Measurements from ENCODE around the gene NAALADL2.

The NAALADL2 gene

GRCh38 chr3:174859114-174859735 is at the start of gene NAALADL2:
Gene NAALADL2 (plus strand): TSS chr3:174859334.
- no peak for DNase-seq (ENCODE audit: low read depth in 1 of 2, low spot score in 1 of 2)

DNA sequence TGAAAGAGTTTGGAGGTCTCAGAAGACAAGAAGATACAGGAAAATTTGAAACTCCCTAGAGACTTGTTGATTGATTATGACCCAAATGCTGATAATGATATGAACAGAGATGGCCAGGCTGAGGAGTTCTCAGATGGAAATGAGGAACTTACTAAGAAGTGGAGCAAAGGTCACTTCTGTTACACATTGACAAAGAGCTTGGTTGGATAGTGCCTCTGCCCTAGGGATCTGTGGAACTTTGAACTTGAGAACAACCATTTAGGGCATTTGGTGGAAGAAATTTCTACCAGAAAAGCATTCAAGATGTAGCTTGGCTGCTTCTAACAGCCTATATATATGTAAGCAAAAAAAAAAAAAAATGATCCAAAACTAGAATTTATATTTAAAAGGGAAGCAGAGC is 48.9 kb upstream of the NAALADL2 start:
- DNase-seq (ENCODE audit: low read depth in 1 of 2, low spot score in 1 of 2), result no peak

- DNase-seq (ENCODE audit: low read depth in 1 of 2, low spot score in 1 of 2), result no peak
These were observed 46.8 kb upstream of the NAALADL2 start for GRCh38 chr3:174812172-174812862.

DNA sequence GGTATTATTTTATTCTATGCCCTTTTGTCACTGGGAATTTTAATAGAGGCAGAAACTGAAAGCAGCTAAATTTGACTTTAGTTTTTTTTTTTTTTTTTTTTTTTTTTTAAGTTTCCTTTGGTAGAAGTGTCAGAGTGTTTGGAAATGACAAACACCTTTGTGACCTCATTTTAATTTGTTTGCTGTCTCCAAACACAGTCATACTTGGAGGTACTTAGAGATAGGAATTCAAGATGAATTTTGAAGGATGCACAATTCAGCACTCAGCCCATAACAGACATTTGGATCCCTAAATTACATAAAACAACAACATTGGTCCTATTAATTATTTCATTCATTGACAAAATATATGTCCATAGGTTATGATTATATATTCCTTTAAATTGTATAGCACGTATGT is 43.4 kb upstream of the NAALADL2 start:
- no peak for DNase-seq (ENCODE audit: low read depth in 1 of 2, low spot score in 1 of 2)

GRCh38 chr3:174820885-174821284 is 38.2 kb upstream of the NAALADL2 start:
- no peak for DNase-seq (ENCODE audit: low read depth in 1 of 2, low spot score in 1 of 2)

- no peak for DNase-seq (ENCODE audit: low read depth in 1 of 2, low spot score in 1 of 2)
These were observed 37.7 kb upstream of the NAALADL2 start for GRCh38 chr3:174821477-174821876.

DNA sequence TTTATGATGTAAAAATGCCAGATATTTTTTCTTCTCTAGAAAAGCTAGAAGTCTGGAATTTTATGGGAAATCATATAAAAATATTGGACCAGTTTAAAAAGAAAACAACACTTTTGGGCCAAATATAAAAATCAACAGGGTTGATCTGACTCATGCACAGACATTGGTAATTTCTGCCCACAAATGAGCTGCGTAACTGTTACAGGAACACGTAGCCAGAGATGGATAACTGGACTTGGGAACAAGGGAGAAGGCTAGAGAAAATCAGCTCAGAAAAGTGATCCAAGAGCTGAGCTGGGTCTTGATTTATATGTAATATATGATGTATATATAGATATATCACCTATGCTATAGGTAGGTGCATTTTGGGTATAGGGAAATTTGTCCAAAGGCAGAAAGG is 36.8 kb upstream of the NAALADL2 start:
- DNase-seq (ENCODE audit: low read depth in 1 of 2, low spot score in 1 of 2), result no peak

DNA sequence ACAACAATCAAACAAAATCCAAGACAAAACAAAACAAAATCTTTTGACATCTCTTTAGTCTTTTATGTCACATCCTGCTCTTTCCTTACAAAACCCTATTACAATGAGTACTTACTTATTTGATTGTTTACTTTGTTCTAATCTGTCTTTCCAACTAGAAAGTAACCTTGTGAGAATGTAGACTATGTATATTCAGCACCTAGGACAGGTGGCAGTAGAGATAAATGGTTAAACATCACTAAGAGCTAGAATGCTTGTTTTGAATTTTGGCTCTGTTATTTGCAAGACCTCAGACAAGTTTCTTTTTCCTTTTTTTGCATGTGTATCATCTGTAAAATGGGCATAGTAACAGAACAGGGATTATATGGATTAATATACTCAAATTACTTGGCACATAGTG is 33.1 kb upstream of the NAALADL2 start:
- no peak for DNase-seq (ENCODE audit: low read depth in 1 of 2, low spot score in 1 of 2)

GRCh38 chr3:174844746-174845145 is 14.4 kb upstream of the NAALADL2 start:
- no peak for DNase-seq (ENCODE audit: low read depth in 1 of 2, low spot score in 1 of 2)

DNA sequence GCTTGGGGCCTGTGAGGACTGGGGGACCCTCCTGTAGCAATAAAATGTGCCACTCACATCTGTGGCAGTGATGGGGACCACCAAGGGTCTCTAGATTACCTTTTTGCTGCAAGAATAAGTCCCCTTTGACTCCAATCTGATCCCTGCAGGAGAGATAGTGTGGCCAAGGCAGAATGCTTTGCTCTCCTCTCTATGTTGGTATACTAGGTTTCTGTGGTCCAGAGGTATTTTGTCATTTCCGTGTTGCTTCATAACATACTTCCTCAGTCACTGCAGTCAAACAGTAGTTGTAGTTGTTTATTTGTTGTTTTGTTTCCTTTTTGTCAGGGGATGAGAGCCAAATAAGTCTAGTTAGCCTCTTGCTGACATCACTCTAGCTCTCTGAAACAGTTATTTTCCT is 13.1 kb upstream of the NAALADL2 start:
- DNase-seq (ENCODE audit: low read depth in 1 of 2, low spot score in 1 of 2), result no peak

- DNase-seq (ENCODE audit: low read depth in 1 of 2, low spot score in 1 of 2), result no peak
These were observed 4.1 kb upstream of the NAALADL2 start for GRCh38 chr3:174854987-174855386.

GRCh38 chr3:174857301-174857700 is 1.8 kb upstream of the NAALADL2 start:
- DNase-seq (ENCODE audit: low read depth in 1 of 2, low spot score in 1 of 2), result no peak

DNA sequence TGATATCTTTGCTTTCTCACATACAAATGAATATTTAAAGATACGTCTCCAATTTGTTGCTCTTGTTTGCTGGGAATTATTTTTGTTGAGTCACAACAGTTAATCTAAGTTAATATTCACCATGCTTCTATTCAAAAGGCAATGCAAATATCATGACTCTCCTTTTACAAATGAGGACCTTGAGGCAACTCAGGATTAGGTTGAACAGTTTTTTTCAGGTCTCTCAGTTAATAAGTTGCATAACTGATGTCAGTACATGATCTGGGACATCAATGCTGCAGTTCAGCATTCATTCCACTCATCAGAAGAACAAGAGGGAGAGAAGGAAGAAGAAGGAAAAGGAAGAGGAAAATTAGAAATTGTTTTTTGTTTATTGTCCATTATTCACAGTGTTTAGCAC is 781 bp upstream of the NAALADL2 start:
- no peak for DNase-seq (ENCODE audit: low read depth in 1 of 2, low spot score in 1 of 2)

DNA sequence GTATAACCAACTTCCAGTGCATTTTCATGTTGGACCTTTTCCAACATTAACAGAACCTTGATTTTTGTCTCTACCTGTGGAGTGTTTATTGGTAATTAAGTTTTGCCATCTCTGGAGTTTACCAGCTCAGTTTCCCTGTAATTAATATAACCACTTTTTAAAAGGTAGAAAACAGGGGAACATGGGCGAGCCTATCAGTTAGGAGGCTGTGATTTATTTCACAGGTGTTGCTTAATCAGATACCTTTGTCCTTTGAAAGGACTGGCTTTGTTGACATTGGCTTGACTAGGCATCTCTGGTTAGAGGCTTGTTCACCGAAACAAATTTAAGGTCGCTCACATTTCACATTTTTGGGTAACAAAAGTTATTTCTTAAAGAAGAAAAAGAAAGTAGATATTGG is 622 bp downstream of the NAALADL2 start:
- DNase-seq (ENCODE audit: low read depth in 1 of 2, low spot score in 1 of 2), result no peak

DNA sequence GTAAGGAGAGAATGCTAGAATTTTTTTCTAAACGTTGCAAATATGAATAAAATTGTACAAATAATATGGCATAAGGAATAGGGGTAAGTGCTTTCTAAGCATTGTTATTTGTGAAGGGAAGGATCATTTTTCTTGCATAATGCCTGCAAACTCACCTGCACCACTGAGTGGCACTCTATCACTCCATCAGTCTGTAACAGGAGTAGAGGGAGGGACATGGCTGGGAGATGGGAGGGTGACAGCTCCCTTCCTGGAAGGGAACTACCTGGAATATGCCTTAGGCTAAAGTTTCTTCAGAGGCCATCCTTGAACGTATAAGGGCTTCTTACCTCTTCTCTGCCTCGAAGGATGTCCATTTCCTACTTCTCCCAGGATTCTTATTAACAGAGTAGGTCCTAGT is 3.0 kb downstream of the NAALADL2 start:
- DNase-seq (ENCODE audit: low read depth in 1 of 2, low spot score in 1 of 2), result no peak

GRCh38 chr3:174862666-174863065 is 3.5 kb downstream of the NAALADL2 start:
- DNase-seq (ENCODE audit: low read depth in 1 of 2, low spot score in 1 of 2), result no peak

DNA sequence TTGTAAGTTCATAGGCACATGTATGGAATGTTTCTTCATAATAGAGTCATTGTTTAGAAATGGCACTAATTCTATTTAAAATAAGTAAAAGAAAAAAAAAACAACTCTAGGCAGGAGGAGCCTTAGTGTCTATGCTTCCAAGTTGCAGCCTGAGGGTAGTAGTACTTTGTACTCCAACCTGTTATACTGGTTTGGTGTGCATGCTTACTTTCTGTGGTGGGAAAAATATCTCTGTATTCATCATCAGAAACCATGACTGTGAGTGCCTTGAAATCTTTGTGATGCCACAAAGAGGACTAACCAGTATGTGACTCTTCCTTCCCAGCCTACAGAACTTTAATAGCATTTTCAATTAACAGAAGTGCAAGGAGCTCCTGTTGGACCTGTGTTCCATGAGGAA is 4.4 kb downstream of the NAALADL2 start:
- no peak for DNase-seq (ENCODE audit: low read depth in 1 of 2, low spot score in 1 of 2)

- DNase-seq (ENCODE audit: low read depth in 1 of 2, low spot score in 1 of 2), result no peak
These were observed 10.3 kb downstream of the NAALADL2 start for GRCh38 chr3:174869448-174869847.

GRCh38 chr3:174873832-174874657 is 14.9 kb downstream of the NAALADL2 start:
- DNase-seq (ENCODE audit: low read depth in 1 of 2, low spot score in 1 of 2), result no peak

- no peak for DNase-seq (ENCODE audit: low read depth in 1 of 2, low spot score in 1 of 2)
These were observed 23.7 kb downstream of the NAALADL2 start for GRCh38 chr3:174882789-174883188.

- no peak for DNase-seq (ENCODE audit: low read depth in 1 of 2, low spot score in 1 of 2)
These were observed 24.9 kb downstream of the NAALADL2 start for GRCh38 chr3:174883881-174884675.

All from activated CD4-positive, alpha-beta T cell treated with anti-CD3 and anti-CD28 coated beads, Interleukin-2, amount 50 U/mL, for 24 hours (primary cell).